Left ventricle myocardium inferior (tissue), 1 donor: Measurements from ENCODE around the gene SORCS3. TPM values are rescaled to one million over a fixed set of nuclear protein-coding genes. Genes with fewer than 3 reads are reported as not detected.

Experiments used
- DNase-seq: peaks from one replicate; pipeline ENCODE4 v3.0.0-alpha.2; 2020
- H3K27ac ChIP-seq: fragments of 200-600 bp; replicated peaks from 2 replicates; pipeline ENCODE4 v1.8.0; 2021
- H3K27me3 ChIP-seq: fragments of 200-600 bp; 2 replicates; pipeline ENCODE4 v1.8.0; 2021; ENCODE audit warnings: low read depth
- H3K36me3 ChIP-seq: fragments of 200-600 bp; 2 replicates; pipeline ENCODE4 v1.8.0; 2021
- H3K4me1 ChIP-seq: fragments of 200-600 bp; 2 replicates; pipeline ENCODE4 v1.8.0; 2021
- H3K4me3 ChIP-seq: fragments of 200-600 bp; 2 replicates; pipeline ENCODE4 v1.8.0; 2021; ENCODE audit warnings: mild to moderate bottlenecking, moderate library complexity
- H3K9me3 ChIP-seq: fragments of 200-600 bp; replicated peaks from 2 replicates; pipeline ENCODE4 v1.8.0; 2021
- intact Hi-C: fragments of 100-400 bp; cut with micrococcal nuclease; formaldehyde crosslinking; loops from one replicate; pipeline ENCODE4 v1.11.0; 2022
- total RNA-seq: library from RNA; stranded (reverse); fragmentation: NEBNext Ultra II Directional; extraction: Animal tissue kit (Norgen Biotek cat#: 25700); gene quantifications from one replicate; pipeline ENCODE4 v1.2.1, GENCODE V29; 2021
- TF ChIP-seq, protein P1 (sequence below): fragments of 200-600 bp; IDR thresholded peaks from 2 replicates; pipeline ENCODE4 v1.8.0; 2021; ENCODE audit warnings: antibody characterized with exemption, mild to moderate bottlenecking, borderline replicate concordance
- donor health status: DM: no; HTN: yes; CAD: no; lungs with severe emphysema.

Gene SORCS3
- total RNA-seq, 1 donor from 2014 or later = 0.03 TPM

DNA sequence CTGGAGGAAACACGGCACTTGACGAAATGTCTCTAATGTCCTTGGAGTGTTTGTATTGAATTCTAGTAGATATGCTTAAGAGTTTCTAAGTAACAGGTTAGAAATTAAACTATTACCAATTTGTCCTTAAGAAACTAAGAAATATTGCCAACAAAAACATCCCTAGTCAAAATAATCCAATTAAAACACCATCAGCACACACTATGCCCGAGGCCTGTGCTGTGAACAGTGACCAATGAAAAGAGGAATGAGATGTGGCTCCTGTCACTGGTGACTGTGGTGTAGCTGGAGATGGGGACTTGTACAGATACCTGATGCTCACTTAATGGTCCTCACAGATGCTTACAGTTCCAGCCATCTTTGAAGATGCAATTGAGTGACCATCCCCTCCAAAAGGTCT lies 651.1 kb downstream of the SORCS3 start:
- H3K27me3 ChIP-seq = no peaks in the 10 kb centered on the region
- no peaks in the 10 kb centered on the region for H3K4me1 ChIP-seq
- DNase-seq = no peak
- intact Hi-C loops = no loop called here
- H3K4me3 ChIP-seq = no peak overlapping the region
- H3K9me3 ChIP-seq = peaks cover 17% of the 10 kb centered on the region
- TF ChIP-seq, protein P1, sequence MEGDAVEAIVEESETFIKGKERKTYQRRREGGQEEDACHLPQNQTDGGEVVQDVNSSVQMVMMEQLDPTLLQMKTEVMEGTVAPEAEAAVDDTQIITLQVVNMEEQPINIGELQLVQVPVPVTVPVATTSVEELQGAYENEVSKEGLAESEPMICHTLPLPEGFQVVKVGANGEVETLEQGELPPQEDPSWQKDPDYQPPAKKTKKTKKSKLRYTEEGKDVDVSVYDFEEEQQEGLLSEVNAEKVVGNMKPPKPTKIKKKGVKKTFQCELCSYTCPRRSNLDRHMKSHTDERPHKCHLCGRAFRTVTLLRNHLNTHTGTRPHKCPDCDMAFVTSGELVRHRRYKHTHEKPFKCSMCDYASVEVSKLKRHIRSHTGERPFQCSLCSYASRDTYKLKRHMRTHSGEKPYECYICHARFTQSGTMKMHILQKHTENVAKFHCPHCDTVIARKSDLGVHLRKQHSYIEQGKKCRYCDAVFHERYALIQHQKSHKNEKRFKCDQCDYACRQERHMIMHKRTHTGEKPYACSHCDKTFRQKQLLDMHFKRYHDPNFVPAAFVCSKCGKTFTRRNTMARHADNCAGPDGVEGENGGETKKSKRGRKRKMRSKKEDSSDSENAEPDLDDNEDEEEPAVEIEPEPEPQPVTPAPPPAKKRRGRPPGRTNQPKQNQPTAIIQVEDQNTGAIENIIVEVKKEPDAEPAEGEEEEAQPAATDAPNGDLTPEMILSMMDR = no peak
- no peak overlapping the region for H3K27ac ChIP-seq
- H3K36me3 ChIP-seq = no peaks in the 10 kb centered on the region
